Neutrophil (primary cell): ENCODE measurements around the gene KCTD11.

Experiments
- H3K27ac ChIP-seq: fragments of 200-600 bp; sonication (generic); 2 replicates; pipeline ENCODE4 v1.5.1; 2016; ENCODE audit warnings: mild to moderate bottlenecking, moderate library complexity
- H3K27me3 ChIP-seq: fragments of 200-600 bp; sonication (generic); 2 replicates; pipeline ENCODE4 v1.6.0; 2016; ENCODE audit warnings: mild to moderate bottlenecking
- H3K36me3 ChIP-seq: fragments of 200-600 bp; sonication (generic); 2 replicates; pipeline ENCODE4 v1.5.1; 2017
- H3K4me1 ChIP-seq, 2 experiments: fragments of 200-600 bp in 1 of 2; sonication (generic) in 1 of 2; 1 replicate in 1 of 2; 2 replicates in 1 of 2; pipeline versions ENCODE4 v1.5.1 to v1.6.1; 2013 to 2016; ENCODE audit warnings: low read depth in 1 of 2, low read length in 1 of 2, mild to moderate bottlenecking in 1 of 2, moderate library complexity in 1 of 2; ENCODE audit not compliant: control insufficient read depth in 1 of 2, insufficient read depth in 1 of 2
- H3K4me3 ChIP-seq, 2 experiments: fragments of 200-600 bp in 1 of 2; sonication (generic) in 1 of 2; 1 replicate in 1 of 2; 2 replicates in 1 of 2; pipeline ENCODE4 v1.5.1; 2013 to 2016; ENCODE audit warnings: low read depth in 1 of 2, low read length in 1 of 2, mild to moderate bottlenecking in 1 of 2, moderate library complexity in 1 of 2
- H3K9me3 ChIP-seq: fragments of 200-600 bp; sonication (generic); 2 replicates; pipeline ENCODE4 v1.5.1; 2016
- CTCF ChIP-seq: fragments of 200-600 bp; sonication (generic); IDR thresholded peaks from 2 replicates; pipeline ENCODE4 v1.5.1; 2016; ENCODE audit warnings: antibody characterized with exemption

The KCTD11 gene

GRCh38 chr17:7393613-7394451 is 41.9 kb downstream of the KCTD11 start:
- no peaks in the 10 kb centered on the region for H3K9me3 ChIP-seq
- H3K27ac ChIP-seq: peak overlapping the region; percentile 87
- no peaks in the 10 kb centered on the region for H3K36me3 ChIP-seq
- no peak for TF ChIP-seq CTCF
- H3K4me1 ChIP-seq: peaks cover 14 to 18% of the 10 kb centered on the region in 2 experiments
- peak overlapping the region; percentile 74 to 93 for H3K4me3 ChIP-seq
- H3K27me3 ChIP-seq: peaks cover 16% of the 10 kb centered on the region

GRCh38 chr17:7394452-7395191 is 42.7 kb downstream of the KCTD11 start, which contains the start of gene PLSCR3:
Gene PLSCR3, minus strand, starts transcription at chr17:7394525. Its CDS starts 415 bp downstream, at chr17:7394110.
- peak; percentile 47 for TF ChIP-seq CTCF
- Histone ChIP-seq H3K27me3 (peaks cover 16% of the 10 kb centered on the region), H3K4me1 (peaks cover 14 to 18% of the 10 kb centered on the region in 2 experiments)

GRCh38 chr17:7396147-7396546 is 44.2 kb downstream of the KCTD11 start:
- Histone ChIP-seq H3K27ac (no peak overlapping the region), H3K36me3 (no peaks in the 10 kb centered on the region), H3K4me1 (peaks cover 14 to 18% of the 10 kb centered on the region in 2 experiments), H3K9me3 (no peaks in the 10 kb centered on the region), H3K27me3 (peaks cover 16% of the 10 kb centered on the region), H3K4me3 (no peak overlapping the region)
- no peak for TF ChIP-seq CTCF

More at GRCh38 chr17:7394452-7395191, 42.7 kb downstream of the KCTD11 start, which contains the start of gene PLSCR3:
- Histone ChIP-seq H3K9me3 (no peaks in the 10 kb centered on the region), H3K4me3 (peak within 1 kb of the TSS; percentile 74 to 93), H3K36me3 (no peaks in the 10 kb centered on the region), H3K27ac (peak within 1 kb of the TSS; percentile 87)

GRCh38 chr17:7398612-7399011 is 46.6 kb downstream of the KCTD11 start:
- Histone ChIP-seq H3K4me3 (no peak overlapping the region), H3K27ac (no peak overlapping the region), H3K9me3 (no peaks in the 10 kb centered on the region), H3K27me3 (peaks cover 4% of the 10 kb centered on the region), H3K36me3 (no peaks in the 10 kb centered on the region), H3K4me1 (peaks cover 21 to 26% of the 10 kb centered on the region in 2 experiments)
- TF ChIP-seq CTCF: no peak

- Histone ChIP-seq H3K36me3 (no peaks in the 10 kb centered on the region), H3K4me1 (peaks cover 14 to 30% of the 10 kb centered on the region in 2 experiments), H3K9me3 (no peaks in the 10 kb centered on the region), H3K4me3 (peak overlapping the region; percentile 65 to 71), H3K27ac (peak overlapping the region; percentile 72), H3K27me3 (peaks cover 40% of the 10 kb centered on the region)
- no peak for TF ChIP-seq CTCF
Observed at GRCh38 chr17:7403043-7403726, 51.2 kb downstream of the KCTD11 start.
